HL-60 (cell line): ENCODE data around the gene SMIM5.

Experiments
- DNase-seq, 2 experiments: peaks; one replicate each; pipeline ENCODE4 v3.0.0-alpha.2; 2010 to 2020; ENCODE audit warnings: low read depth in 1 of 2, low spot score in 1 of 2
- H3K27ac ChIP-seq: fragments of 250-450 bp; sonication (Bioruptor Pico); replicated peaks from 2 replicates; pipeline ENCODE4 v1.5.1; 2020; ENCODE audit warnings: mild to moderate bottlenecking, moderate library complexity
- H3K27me3 ChIP-seq: fragments of 250-450 bp; sonication (Bioruptor Pico); 2 replicates; pipeline ENCODE4 v1.5.1; 2021; ENCODE audit warnings: mild to moderate bottlenecking, moderate library complexity; ENCODE audit not compliant: insufficient read depth, poor library complexity, severe bottlenecking
- H3K4me3 ChIP-seq: replicated peaks from 2 replicates; pipeline ENCODE4 v1.5.1; 2011; ENCODE audit warnings: mild to moderate bottlenecking, control low read depth, low read length; ENCODE audit not compliant: insufficient read depth
- CTCF ChIP-seq: IDR thresholded peaks from one replicate; pipeline ENCODE4 v1.5.1; 2011; ENCODE audit warnings: low read length, control low read depth, inconsistent platforms; ENCODE audit not compliant: insufficient read depth
- GABPA ChIP-seq: IDR thresholded peaks from 2 replicates; pipeline ENCODE4 v1.6.1; 2012; ENCODE audit warnings: low read depth
- POLR2AphosphoS5 ChIP-seq: IDR thresholded peaks from 2 replicates; pipeline ENCODE4 v1.6.1; 2012; ENCODE audit warnings: low read depth
- SPI1 ChIP-seq: IDR thresholded peaks from 2 replicates; pipeline ENCODE4 v1.6.1; 2012; ENCODE audit warnings: low read depth, mild to moderate bottlenecking, borderline replicate concordance
- TF ChIP-seq, protein P1 (sequence below): IDR thresholded peaks from 2 replicates; pipeline ENCODE4 v1.6.1; 2012; ENCODE audit warnings: low read depth; ENCODE audit not compliant: insufficient replicate concordance

The SMIM5 gene

DNA sequence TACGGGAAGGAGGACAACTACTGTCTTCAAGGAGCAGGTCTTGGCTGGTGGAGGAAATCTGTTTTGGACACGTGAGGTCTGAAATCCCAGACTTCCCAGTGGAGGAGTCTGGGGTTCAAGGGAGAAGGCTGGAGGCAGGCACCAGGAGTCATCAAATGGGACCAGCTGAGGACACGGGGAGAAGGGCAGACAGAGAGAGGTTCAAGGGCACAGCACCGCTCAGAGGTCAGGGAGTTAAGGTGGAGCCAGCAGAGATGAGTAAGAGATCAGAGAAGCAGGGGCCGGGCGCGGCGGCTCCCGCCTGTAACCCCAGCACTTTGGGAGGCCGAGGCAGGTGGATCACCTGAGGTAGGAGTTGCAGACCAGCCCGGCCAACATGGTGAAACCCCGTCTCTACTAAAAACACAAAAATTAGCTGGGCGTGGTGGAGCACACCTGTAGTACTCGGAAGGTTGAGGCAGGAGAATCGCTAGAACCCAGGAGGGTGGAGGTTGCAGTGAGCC lies 10.4 kb upstream of the SMIM5 start:
- DNase-seq, result no peak
- Histone ChIP-seq H3K27ac (no peak overlapping the region), H3K27me3 (no peaks in the 10 kb centered on the region)

GRCh38 chr17:75623386-75623785 lies 9.8 kb upstream of the SMIM5 start:
- H3K27ac ChIP-seq, result no peak overlapping the region
- TF ChIP-seq CTCF, result no peak
- TF ChIP-seq SPI1, result no peak
- TF ChIP-seq POLR2AphosphoS5, result no peak
- no peak for TF ChIP-seq GABPA
- TF ChIP-seq, protein P1, sequence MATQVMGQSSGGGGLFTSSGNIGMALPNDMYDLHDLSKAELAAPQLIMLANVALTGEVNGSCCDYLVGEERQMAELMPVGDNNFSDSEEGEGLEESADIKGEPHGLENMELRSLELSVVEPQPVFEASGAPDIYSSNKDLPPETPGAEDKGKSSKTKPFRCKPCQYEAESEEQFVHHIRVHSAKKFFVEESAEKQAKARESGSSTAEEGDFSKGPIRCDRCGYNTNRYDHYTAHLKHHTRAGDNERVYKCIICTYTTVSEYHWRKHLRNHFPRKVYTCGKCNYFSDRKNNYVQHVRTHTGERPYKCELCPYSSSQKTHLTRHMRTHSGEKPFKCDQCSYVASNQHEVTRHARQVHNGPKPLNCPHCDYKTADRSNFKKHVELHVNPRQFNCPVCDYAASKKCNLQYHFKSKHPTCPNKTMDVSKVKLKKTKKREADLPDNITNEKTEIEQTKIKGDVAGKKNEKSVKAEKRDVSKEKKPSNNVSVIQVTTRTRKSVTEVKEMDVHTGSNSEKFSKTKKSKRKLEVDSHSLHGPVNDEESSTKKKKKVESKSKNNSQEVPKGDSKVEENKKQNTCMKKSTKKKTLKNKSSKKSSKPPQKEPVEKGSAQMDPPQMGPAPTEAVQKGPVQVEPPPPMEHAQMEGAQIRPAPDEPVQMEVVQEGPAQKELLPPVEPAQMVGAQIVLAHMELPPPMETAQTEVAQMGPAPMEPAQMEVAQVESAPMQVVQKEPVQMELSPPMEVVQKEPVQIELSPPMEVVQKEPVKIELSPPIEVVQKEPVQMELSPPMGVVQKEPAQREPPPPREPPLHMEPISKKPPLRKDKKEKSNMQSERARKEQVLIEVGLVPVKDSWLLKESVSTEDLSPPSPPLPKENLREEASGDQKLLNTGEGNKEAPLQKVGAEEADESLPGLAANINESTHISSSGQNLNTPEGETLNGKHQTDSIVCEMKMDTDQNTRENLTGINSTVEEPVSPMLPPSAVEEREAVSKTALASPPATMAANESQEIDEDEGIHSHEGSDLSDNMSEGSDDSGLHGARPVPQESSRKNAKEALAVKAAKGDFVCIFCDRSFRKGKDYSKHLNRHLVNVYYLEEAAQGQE, result no peak
- DNase-seq, result no peak
- no peak overlapping the region for H3K4me3 ChIP-seq
- no peaks in the 10 kb centered on the region for H3K27me3 ChIP-seq

More for the DNA sequence above, 10.4 kb upstream of the SMIM5 start:
- no peak overlapping the region for H3K4me3 ChIP-seq
- no peak for TF ChIP-seq CTCF
- no peak for TF ChIP-seq GABPA
- TF ChIP-seq, protein P1, result no peak
- TF ChIP-seq POLR2AphosphoS5, result no peak
- no peak for TF ChIP-seq SPI1

DNA sequence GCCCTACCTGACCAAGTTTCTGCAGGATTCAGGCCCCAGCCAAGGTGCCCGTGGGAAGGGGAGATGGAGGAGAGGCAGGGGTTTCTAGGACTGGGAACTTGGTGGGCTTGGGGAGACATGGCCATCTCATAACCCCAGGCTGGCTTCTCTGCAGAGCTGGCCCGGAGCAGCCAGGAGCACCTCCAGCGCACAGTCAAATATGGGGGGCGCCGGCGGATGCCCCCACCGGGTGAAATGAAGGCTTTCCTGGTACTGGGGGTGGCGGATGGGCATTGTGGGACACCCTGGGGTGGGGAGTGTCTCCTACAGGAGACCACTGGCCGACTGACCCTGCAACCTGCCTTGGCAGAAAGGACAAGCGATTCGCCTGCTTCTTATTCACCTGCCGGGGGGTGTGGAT lies 9.2 kb upstream of the SMIM5 start:
- Histone ChIP-seq H3K27me3 (no peaks in the 10 kb centered on the region), H3K27ac (no peak overlapping the region), H3K4me3 (no peak overlapping the region)
- no peak for DNase-seq
- TF ChIP-seq POLR2AphosphoS5 (no peak), GABPA (no peak)

DNA sequence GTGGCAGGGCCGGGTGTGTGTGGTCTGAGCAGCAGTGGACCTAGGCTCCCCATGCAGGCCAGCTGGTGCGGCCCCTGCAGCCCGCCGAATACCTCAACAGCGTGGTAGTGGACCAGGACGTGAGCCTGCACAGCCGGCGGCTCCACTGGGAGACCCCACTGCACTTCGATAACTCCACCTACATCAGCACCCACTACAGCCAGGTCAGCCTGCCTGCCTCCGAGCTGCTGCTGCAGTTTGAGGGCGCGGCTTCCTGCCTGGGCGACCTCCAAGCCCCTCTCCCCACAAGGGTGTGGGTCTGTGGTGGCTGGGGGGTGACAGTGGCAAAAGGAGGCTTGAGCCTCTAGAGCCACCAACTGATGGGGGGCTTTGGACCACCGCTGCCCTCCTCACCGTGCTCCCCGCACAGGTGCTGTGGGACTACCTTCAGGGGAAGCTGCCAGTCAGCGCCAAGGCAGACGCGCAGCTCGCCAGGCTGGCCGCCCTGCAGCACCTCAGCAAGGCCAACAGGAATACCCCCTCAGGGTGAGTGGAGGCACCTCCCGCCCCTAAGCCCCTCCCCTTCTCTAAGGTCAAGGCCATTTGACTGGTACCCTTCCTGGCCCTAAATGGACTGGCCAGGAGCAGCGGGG lies 8.4 kb upstream of the SMIM5 start:
- H3K4me3 ChIP-seq, result no peak overlapping the region
- TF ChIP-seq POLR2AphosphoS5 (no peak), SPI1 (no peak), CTCF (no peak)
- no peak for DNase-seq
- no peak overlapping the region for H3K27ac ChIP-seq
- no peaks in the 10 kb centered on the region for H3K27me3 ChIP-seq
